ENCODE data around the gene ABHD16A.

- TF ChIP-seq EZH2 (IDR thresholded peaks at IDR 0.05) = no peak
- no peak for TF ChIP-seq FOXP2 (optimal IDR thresholded peaks at IDR 0.05; ENCODE audit: control extremely low read depth, extremely low read length, insufficient read depth)
- no peak for TF ChIP-seq POLR2AphosphoS5 (IDR thresholded peaks at IDR 0.05; ENCODE audit: borderline replicate concordance, low read depth, low read length)
Observed at GRCh38 chr6:31651602-31652191, 51.4 kb downstream of the ABHD16A start.
